Astrocyte of the spinal cord (primary cell): Measurements from ENCODE around the gene CCDC78.

Experiments
- DNase-seq: peaks from one replicate; pipeline ENCODE4 v3.0.0; 2011; ENCODE audit warnings: low read depth, low spot score
- H3K4me3 ChIP-seq: 2 replicates; pipeline ENCODE4 v1.5.1; 2011; ENCODE audit warnings: low read depth, mild to moderate bottlenecking, low read length, moderate library complexity
- in situ Hi-C: cut with HindIII; loops from 2 replicates; pipeline ENCODE4 v1.10.0; 2017; ENCODE audit warnings: low sequenced_read_pairs
- TF ChIP-seq, protein P1 (sequence below): IDR thresholded peaks from 2 replicates; pipeline ENCODE4 v1.5.1; 2012; ENCODE audit warnings: low read depth, mild to moderate bottlenecking, low read length, inconsistent platforms

Gene CCDC78

DNA sequence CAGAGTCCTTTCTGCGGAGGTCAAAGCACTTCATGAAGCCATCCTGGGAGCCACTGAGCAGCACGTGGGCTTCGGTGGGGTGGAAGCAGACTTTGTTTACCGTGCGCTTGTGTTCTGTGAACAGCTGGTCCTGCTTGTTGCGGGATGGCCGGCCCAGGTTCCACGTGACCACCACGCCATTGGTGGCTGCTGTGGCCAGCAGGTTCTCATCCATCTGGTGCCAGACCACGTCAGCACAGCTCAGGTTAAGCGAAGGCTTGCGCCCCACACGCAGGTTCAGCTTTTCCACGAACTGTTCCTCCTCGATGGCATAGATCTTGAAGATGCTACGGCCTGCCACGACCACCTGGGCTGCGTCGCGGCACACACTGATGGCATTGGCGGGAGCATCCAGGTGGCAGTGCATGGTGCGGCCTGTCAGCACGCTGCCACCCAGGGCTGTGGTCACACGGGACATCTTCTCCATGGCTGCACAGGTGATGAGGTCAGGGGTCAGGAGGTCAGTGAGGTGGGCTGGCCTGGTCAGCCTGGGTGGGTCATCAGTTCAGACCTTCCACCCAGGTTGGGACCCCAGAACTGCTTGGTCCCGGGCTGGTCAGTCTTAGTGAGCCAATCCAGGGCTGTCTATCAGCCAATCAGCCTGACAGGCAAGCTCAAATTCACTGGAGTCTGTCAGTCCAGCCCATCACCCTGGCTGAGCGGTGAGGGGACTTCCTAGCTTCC lies 36.9 kb downstream of the CCDC78 start:
- peak overlapping the region; percentile 89 for H3K4me3 ChIP-seq
- in situ Hi-C loops: no loop called here
- DNase-seq: no peak
- TF ChIP-seq, protein P1, sequence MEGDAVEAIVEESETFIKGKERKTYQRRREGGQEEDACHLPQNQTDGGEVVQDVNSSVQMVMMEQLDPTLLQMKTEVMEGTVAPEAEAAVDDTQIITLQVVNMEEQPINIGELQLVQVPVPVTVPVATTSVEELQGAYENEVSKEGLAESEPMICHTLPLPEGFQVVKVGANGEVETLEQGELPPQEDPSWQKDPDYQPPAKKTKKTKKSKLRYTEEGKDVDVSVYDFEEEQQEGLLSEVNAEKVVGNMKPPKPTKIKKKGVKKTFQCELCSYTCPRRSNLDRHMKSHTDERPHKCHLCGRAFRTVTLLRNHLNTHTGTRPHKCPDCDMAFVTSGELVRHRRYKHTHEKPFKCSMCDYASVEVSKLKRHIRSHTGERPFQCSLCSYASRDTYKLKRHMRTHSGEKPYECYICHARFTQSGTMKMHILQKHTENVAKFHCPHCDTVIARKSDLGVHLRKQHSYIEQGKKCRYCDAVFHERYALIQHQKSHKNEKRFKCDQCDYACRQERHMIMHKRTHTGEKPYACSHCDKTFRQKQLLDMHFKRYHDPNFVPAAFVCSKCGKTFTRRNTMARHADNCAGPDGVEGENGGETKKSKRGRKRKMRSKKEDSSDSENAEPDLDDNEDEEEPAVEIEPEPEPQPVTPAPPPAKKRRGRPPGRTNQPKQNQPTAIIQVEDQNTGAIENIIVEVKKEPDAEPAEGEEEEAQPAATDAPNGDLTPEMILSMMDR: no peak

DNA sequence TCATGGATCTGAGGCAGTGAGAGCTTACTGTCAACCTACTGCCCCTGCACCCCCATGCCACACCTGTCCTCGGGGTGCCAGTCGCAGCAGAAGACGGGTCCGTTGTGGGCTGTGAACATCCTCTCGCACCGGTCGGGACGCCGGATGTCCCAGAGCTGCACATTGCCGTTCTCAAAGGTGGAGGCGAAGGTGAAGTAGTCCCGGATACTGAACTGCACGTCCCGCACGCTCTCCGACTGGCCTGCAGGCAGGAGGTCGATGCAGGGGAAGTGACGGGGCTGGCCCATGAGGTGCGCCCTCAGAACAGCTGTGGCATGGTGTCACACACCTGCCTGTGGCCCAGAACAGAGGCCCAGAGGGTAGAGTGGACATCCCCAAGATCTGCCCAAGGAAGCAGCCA lies 38.7 kb downstream of the CCDC78 start:
- DNase-seq: no peak
- in situ Hi-C loops: no loop called here
- H3K4me3 ChIP-seq: no peak overlapping the region
- TF ChIP-seq, protein P1: no peak

DNA sequence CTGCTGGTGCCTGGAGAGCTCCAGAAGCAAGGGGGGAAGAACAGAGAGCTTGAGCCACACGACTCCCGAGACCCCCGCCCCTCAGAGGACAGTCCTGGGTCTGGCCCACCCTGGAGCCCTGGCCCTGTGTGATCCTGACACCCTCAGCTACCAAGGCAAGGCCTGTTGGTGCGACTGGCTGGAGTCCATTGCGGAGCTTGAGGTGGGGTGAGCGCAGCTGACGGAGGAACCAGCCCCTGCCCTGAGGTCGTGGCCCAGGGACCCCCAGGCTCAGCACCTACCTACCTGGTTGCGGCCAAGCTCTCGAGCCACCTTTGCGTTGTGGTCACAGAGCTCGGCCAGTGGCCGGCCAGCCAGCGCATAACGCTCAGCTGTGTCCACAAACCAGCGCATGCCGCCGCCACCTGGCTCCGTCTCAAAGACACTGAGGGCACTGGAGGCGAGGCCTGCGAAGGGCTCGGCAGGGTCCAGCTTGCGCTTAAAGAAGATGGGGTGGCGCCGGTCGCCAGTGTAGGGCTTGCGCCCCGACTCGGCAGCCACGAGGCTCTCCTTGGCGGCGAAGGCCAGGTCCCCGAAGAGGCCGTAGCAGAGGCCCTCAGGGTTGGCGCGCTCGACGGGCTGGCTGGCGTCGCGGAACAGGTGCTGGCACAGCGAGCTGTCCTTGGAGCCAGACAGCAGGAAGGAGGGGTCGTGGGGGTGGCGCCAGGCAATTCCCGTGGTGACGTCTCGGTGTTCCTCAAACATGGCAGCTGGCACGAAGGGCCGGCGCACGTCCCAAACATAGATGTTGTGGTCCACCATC lies 39.6 kb downstream of the CCDC78 start:
- no peak overlapping the region for H3K4me3 ChIP-seq
- in situ Hi-C loops: no loop called here
- no peak for DNase-seq
- TF ChIP-seq, protein P1: no peak

DNA sequence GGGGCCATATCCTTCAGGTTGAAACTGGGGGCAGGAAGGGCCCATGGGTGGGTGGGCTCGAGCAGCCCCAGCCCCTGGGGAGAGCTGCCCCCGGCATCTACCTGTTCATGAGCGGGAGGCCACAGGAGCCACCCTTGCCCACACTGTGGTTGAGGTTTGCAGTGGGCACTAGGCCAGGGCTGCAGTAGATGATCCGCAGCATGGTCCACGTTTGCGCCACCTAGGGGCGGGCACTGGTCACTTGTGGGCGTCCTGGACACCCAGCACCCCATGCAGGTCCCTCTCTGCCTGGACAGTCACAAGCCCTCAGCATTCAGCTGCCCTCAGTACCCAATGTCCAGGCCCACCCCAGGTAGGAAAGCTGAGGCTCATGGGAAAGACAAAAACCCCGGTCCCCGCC lies 40.3 kb downstream of the CCDC78 start:
- DNase-seq: peak; percentile 36
- TF ChIP-seq, protein P1: peak; percentile 57
- in situ Hi-C loops: no loop called here
- H3K4me3 ChIP-seq: no peak overlapping the region

DNA sequence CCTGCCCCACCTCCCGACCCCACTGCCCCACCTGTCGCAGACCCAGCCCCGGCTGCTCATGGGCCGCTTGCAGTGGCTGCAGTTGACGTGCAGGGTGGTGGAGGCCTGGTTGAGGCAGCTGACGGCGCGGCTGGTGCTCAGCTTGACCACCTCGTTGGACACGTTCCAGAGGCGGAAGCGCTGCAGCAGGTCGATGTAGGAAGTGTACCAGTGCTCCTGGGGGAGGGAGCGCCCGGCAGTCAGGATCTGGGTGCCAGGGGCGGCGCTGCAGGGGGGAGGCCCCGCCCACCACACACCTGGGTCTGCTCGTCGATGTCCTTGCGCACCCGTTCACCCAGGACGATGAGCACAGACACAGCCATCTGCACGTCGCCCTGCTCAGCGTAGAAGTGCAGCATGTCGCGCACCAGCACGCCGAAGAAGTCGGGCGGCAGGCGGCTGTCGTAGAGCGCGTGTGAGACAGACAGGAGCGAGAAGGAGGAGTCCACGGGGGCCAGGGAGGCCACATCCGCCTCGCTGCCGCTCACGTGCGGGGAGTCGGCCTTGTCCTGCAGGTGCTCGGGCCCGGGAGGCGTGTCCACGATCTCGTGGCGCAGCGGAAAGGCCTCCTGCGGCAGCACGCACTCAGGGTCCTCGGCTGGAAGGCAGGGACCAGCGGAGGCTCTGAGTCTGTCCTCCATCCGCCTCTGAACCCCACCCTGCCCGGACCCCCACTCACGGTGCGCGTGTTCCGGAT lies 41.1 kb downstream of the CCDC78 start:
- DNase-seq: no peak
- H3K4me3 ChIP-seq: no peak overlapping the region
- TF ChIP-seq, protein P1: no peak
- in situ Hi-C loops: no loop called here

DNA sequence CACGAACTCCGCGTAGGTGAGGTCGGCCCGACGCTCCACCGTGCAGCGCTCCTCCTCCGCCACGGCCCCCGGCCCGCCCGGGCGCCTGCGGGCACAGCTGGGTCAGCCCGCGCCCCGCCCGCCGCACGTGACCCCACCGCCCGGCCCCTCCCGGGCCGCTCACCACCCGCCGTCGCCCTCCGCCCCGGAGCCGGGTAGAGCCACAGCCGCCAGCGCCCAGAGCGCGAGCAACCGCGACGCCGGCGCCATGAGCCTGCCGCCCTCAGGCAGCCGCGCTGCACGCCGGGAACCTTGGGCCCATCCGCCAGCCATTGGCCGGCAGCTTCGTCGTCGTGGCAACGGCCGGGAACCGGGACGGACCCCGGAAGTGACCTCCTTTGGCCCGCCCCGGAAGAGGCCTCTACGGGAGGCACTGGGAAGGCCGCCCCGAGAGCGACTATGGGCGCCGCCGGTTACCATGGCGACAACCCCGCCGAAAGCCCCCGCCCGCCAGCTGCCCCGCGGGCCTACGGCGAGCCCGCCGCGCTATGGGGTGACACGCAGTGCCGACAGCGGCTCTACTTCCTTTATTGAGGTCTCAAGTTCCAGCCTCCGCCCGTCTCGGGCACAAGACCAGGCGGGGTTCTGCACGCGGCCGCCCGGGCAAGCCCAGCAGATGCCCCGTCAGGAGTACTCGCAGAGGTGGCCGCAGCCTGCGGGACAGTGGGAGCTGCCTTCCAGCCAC lies 42.0 kb downstream of the CCDC78 start, which contains the start of gene JMJD8:
Gene JMJD8 (minus strand): TSS at position 264 of the 724 bp plus-strand sequence. CDS start 15 bp downstream, at position 249.
- TF ChIP-seq, protein P1: no peak
- DNase-seq: peak; percentile 95
- H3K4me3 ChIP-seq: peak within 1 kb of the TSS; percentile 48
- in situ Hi-C loops: no loop called here
